ENCODE data around the gene UROC1. TPM values are rescaled to one million over a fixed set of nuclear protein-coding genes. Genes with fewer than 3 reads are reported as not detected.

The UROC1 gene
- total and polyA plus RNA-seq, 12 donors = 0.01 TPM; not detected in 11

DNA sequence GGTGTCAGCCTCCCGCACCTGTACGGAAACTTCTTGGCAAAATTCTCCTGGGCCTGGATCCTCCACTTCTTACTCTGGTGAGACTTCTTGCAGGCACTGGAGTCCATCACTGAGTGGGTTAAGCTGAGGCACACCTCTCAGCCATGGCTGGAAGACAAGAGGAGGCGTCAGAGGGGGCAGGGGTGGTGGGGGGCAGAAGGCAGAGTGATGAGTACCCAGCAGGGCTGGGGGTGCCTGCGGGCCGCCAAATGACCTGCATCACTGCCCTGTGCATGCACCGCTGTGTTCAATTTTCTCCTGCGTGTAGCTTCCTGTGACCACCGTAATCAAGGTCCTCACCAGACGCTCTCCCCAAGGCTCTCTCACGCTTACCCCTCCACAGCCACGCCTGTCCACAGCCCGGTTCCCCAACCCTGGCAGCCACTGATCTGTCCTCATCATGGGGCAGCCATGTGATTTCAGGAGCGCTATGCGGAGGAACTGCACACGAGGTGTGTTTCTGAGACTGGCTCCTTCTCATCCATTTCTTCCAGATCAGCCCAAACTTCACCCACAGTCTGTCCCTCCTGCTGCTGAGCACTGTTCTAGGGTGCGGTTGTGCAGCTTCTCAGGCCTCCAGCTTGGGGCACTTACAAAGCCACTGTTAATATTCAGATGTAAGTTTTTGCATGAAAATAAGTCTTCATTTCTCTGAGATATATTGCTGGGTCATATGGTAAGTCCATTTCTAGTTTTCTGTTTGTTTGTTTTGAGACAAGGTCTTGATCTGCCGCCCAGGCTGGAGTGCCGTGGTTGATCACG, 35.9 kb upstream of the UROC1 start:
- Histone ChIP-seq H3K36me3 (no peaks in the 10 kb centered on the region), H3K27me3 (peaks cover 0 to 2% (median 0%) of the 10 kb centered on the region in 7 donors), H3K4me3 (no peak overlapping the region), H3K9me3 (no peaks in the 10 kb centered on the region), H3K27ac (no peak overlapping the region), H3K4me1 (peaks cover 0 to 5% (median 0%) of the 10 kb centered on the region in 9 donors)
- WGBS, 2 donors = 77 to 81% methylated on average over 19 of the region's 19 CpGs
- ATAC-seq (no peak), DNase-seq (no peak)
- TF ChIP-seq, protein P1, sequence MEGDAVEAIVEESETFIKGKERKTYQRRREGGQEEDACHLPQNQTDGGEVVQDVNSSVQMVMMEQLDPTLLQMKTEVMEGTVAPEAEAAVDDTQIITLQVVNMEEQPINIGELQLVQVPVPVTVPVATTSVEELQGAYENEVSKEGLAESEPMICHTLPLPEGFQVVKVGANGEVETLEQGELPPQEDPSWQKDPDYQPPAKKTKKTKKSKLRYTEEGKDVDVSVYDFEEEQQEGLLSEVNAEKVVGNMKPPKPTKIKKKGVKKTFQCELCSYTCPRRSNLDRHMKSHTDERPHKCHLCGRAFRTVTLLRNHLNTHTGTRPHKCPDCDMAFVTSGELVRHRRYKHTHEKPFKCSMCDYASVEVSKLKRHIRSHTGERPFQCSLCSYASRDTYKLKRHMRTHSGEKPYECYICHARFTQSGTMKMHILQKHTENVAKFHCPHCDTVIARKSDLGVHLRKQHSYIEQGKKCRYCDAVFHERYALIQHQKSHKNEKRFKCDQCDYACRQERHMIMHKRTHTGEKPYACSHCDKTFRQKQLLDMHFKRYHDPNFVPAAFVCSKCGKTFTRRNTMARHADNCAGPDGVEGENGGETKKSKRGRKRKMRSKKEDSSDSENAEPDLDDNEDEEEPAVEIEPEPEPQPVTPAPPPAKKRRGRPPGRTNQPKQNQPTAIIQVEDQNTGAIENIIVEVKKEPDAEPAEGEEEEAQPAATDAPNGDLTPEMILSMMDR (IDR thresholded peaks at IDR 0.05) = no peak
- intact Hi-C loops (cut with DNase I) = no loop called here

DNA sequence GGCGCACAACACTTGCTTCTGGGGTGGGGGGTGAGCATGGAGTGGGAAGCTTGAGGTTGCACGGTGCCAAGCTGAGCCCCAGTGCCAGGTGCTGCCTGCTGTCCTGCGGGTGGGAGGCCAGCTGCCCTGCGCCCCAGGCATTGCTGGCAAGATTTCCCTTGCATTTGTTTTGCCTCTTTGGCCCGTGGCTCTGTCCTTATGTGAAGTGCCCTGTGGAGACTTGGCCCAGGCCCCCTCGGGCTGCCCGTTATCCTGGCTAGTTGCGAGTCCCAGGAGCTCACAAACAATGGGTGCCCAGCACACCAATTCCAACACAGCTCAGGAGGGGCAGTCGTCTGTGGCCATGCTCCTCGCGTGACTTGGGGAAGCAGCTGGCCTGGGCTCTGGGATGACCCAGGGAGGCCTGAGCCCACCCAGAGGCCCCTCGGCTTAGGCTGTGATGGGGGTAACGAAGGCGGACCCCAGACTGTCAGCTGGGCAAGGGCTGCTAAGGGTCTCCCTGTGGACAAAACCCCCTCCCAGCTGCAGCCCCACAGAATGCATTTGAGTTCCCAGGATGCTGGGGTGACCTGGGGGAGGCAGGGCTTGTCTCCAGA, 35.2 kb upstream of the UROC1 start:
- intact Hi-C loops (cut with DNase I) = no loop called here

DNA sequence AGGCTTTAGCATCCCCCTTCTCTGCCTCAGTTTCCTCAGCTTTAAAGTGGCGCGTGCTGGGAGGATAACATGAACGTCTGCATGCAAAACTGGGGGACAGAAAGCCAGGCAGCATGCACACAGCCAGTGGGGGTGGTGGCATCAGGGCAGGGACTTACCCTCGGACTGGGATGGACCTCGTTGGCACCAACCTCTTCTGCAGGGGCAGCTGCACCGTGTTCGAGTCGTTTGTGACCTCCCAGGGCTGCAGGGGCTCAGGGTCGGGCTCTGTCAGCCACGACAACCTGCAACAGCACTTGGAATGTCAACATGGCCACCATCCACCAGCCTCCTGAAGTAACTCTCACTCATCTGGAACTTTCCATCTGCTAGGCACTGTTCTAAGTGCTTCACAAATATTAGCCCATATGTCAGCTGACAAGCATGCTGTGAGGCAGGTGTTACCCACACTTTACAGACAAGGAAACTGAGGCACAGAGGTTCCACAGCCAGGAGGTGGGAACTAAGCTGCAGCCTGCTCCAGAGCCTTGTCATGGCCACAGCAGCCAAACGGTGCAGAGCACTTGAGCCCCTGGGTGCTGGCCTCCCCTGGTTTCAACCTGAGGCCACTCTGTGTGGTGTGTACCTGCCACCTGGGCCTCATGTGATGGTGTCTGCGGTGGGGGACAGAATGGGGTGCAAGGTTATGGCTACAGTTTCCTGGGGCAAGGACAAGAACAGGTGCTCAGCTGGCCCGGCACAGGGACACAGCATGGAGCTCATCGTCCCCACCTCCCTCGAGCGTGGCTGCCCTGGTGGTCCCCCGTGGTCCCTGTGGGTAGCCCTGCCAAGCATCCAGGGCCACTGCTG, 34.5 kb upstream of the UROC1 start:
- intact Hi-C loops (cut with DNase I) = no loop called here
- H3K36me3 ChIP-seq = no peaks in the 10 kb centered on the region
- no peak overlapping the region for H3K4me3 ChIP-seq
- peaks cover 0 to 5% (median 0%) of the 10 kb centered on the region in 7 donors for H3K27me3 ChIP-seq
- TF ChIP-seq, protein P1 (IDR thresholded peaks at IDR 0.05) = no peak
- H3K27ac ChIP-seq = no peak overlapping the region
- no peaks in the 10 kb centered on the region for H3K9me3 ChIP-seq
- peaks cover 0 to 5% (median 0%) of the 10 kb centered on the region in 9 donors for H3K4me1 ChIP-seq
- WGBS, 2 donors = 74 to 79% methylated on average over 17 of the region's 17 CpGs
- peak in 1 of 8 donors; percentile 18 for ATAC-seq
- DNase-seq = no peak

More for the DNA sequence above, 35.2 kb upstream of the UROC1 start:
- H3K4me1 ChIP-seq = peaks cover 0 to 5% (median 0%) of the 10 kb centered on the region in 9 donors
- H3K27me3 ChIP-seq = peaks cover 0 to 4% (median 0%) of the 10 kb centered on the region in 7 donors
- no peaks in the 10 kb centered on the region for H3K9me3 ChIP-seq
- WGBS, 2 donors = 80 to 84% methylated on average over 14 of the region's 14 CpGs
- DNase-seq (no peak), ATAC-seq (peak in 1 of 8 donors; percentile 21)
- no peaks in the 10 kb centered on the region for H3K36me3 ChIP-seq
- no peak overlapping the region for H3K4me3 ChIP-seq
- TF ChIP-seq, protein P1 (IDR thresholded peaks at IDR 0.05) = no peak
- H3K27ac ChIP-seq = no peak overlapping the region
